Gastrocnemius medialis (tissue), 4 donors: ENCODE measurements around the gene MAMDC4. TPM values are rescaled to one million over a fixed set of nuclear protein-coding genes. Genes with fewer than 3 reads are reported as not detected.
A peak's percentile ranks its signal among the peaks of the same experiment; 100 is the strongest.
"Not testable (repeated sequence)": the region's sequence is repeated elsewhere in the genome, so short reads cannot be mapped to it uniquely, and the experiment has no call there.

Source experiments
- ATAC-seq, 2 donors: fragments of 150-250 bp; one replicate each; pipeline ENCODE4 v1.9.1; 2016
- DNase-seq, 2 donors: peaks; one replicate each; pipeline ENCODE4 v3.0.0-alpha.2; 2019
- H3K27ac ChIP-seq, 4 donors: fragments of 200-600 bp; sonication (generic); 1 replicate in 1 of 4; 2 replicates in 3 of 4; pipeline ENCODE4 v1.5.1; 2016 to 2018; ENCODE audit warnings: mild to moderate bottlenecking in 2 of 4, moderate library complexity in 1 of 4
- H3K27me3 ChIP-seq, 3 donors: fragments of 200-600 bp; sonication (generic) in 2 of 3; 1 replicate in 1 of 3; 2 replicates in 2 of 3; pipeline versions ENCODE4 v1.5.1 to v1.6.0; 2016 to 2019; ENCODE audit warnings: mild to moderate bottlenecking in 1 of 3, moderate library complexity in 1 of 3
- H3K36me3 ChIP-seq, 2 donors: fragments of 200-600 bp; sonication (generic) in 1 of 2; one replicate each; pipeline ENCODE4 v1.5.1; 2017 to 2018
- H3K4me1 ChIP-seq, 2 donors: fragments of 200-600 bp; sonication (generic) in 1 of 2; one replicate each; pipeline ENCODE4 v1.5.1; 2016 to 2017; ENCODE audit warnings: mild to moderate bottlenecking in 2 of 2
- H3K4me3 ChIP-seq, 4 donors: fragments of 200-600 bp; sonication (generic) in 3 of 4; 1 replicate in 1 of 4; 2 replicates in 3 of 4; pipeline ENCODE4 v1.5.1; 2016 to 2019; ENCODE audit warnings: mild to moderate bottlenecking in 2 of 4
- H3K9me3 ChIP-seq, 3 donors: fragments of 200-600 bp; sonication (generic) in 2 of 3; 1 replicate in 1 of 3; 2 replicates in 2 of 3; pipeline ENCODE4 v1.5.1; 2016 to 2019
- POLR2A ChIP-seq, 2 donors: fragments of 450-650 bp; IDR thresholded peaks; one replicate each; pipeline ENCODE4 v1.6.1; 2017; ENCODE audit warnings: antibody characterized with exemption in 2 of 2, mild to moderate bottlenecking in 2 of 2, moderate library complexity in 2 of 2
- in situ Hi-C, 4 donors: fragments of 200-750 bp; cut with MboI; loops; one replicate each; pipeline versions ENCODE4 v1.15.0 to v1.8.0; 2017; ENCODE audit warnings: low sequenced_read_pairs in 4 of 4
- intact Hi-C: fragments of 100-400 bp; cut with DNase I; formaldehyde crosslinking; loops from one replicate; pipeline ENCODE4 v1.15.1; 2023; ENCODE audit warnings: low total_unique reads
- total RNA-seq, 4 donors: library from RNA; depleted of rRNA; stranded (reverse); fragments of >200 nt; gene quantifications; one replicate each; pipeline versions ENCODE4 v1.1.0 to v1.2.3, GENCODE V29; 2016
- TF ChIP-seq, protein P1 (sequence below), 5 experiments: fragments of 450-650 bp in 3 of 5; fragments of 200-600 bp in 2 of 5; sonication (generic) in 2 of 5; IDR thresholded peaks in 4 of 5; conservative IDR thresholded peaks in 1 of 5; 1 replicate in 4 of 5; 2 replicates in 1 of 5; pipeline ENCODE4 v1.5.1; 2016 to 2019; ENCODE audit warnings: antibody characterized with exemption in 5 of 5, mild to moderate bottlenecking in 3 of 5, moderate library complexity in 3 of 5

The MAMDC4 gene
- total RNA-seq, 4 donors from 2014 or later = 0.95 to 2.3 (median 1.7) TPM

- TF ChIP-seq, protein P1, sequence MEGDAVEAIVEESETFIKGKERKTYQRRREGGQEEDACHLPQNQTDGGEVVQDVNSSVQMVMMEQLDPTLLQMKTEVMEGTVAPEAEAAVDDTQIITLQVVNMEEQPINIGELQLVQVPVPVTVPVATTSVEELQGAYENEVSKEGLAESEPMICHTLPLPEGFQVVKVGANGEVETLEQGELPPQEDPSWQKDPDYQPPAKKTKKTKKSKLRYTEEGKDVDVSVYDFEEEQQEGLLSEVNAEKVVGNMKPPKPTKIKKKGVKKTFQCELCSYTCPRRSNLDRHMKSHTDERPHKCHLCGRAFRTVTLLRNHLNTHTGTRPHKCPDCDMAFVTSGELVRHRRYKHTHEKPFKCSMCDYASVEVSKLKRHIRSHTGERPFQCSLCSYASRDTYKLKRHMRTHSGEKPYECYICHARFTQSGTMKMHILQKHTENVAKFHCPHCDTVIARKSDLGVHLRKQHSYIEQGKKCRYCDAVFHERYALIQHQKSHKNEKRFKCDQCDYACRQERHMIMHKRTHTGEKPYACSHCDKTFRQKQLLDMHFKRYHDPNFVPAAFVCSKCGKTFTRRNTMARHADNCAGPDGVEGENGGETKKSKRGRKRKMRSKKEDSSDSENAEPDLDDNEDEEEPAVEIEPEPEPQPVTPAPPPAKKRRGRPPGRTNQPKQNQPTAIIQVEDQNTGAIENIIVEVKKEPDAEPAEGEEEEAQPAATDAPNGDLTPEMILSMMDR (IDR thresholded peaks at IDR 0.05 in 4 of 5, conservative IDR thresholded peaks at IDR 0.05 in 1 of 5) = no peak
- TF ChIP-seq POLR2A (IDR thresholded peaks at IDR 0.05) = no peak
- peaks cover 0 to 60% of the 10 kb centered on the region in 2 donors for H3K36me3 ChIP-seq
- intact Hi-C loops (no loop called here), in situ Hi-C loops (no loop called here)
- DNase-seq = no peak
- no peak overlapping the region for H3K4me3 ChIP-seq
- H3K9me3 ChIP-seq = no peaks in the 10 kb centered on the region
- no peaks in the 10 kb centered on the region for H3K27me3 ChIP-seq
- peaks cover 0 to 4% of the 10 kb centered on the region in 2 donors for H3K4me1 ChIP-seq
- no peak for ATAC-seq
- H3K27ac ChIP-seq = peak overlapping the region in 1 of 4 donors; percentile 69
Measured at GRCh38 chr9:136831720-136832104, 20.4 kb upstream of the MAMDC4 start.

- peak; percentile 52 to 81 for DNase-seq
- TF ChIP-seq, protein P1 (IDR thresholded peaks at IDR 0.05 in 4 of 5, conservative IDR thresholded peaks at IDR 0.05 in 1 of 5) = no peak
- TF ChIP-seq POLR2A (IDR thresholded peaks at IDR 0.05) = no peak
- Histone ChIP-seq H3K4me1 (peaks cover 0 to 4% of the 10 kb centered on the region in 2 donors), H3K27ac (peak overlapping the region; percentile 59 to 74 (median 66)), H3K9me3 (no peaks in the 10 kb centered on the region), H3K36me3 (peaks cover 0 to 54% of the 10 kb centered on the region in 2 donors), H3K27me3 (no peaks in the 10 kb centered on the region), H3K4me3 (no peak overlapping the region)
- intact Hi-C loops = no loop called here
- in situ Hi-C loops = no loop called here
- peak; percentile 89 to 94 for ATAC-seq
Measured at GRCh38 chr9:136832581-136832980, 19.6 kb upstream of the MAMDC4 start.

DNA sequence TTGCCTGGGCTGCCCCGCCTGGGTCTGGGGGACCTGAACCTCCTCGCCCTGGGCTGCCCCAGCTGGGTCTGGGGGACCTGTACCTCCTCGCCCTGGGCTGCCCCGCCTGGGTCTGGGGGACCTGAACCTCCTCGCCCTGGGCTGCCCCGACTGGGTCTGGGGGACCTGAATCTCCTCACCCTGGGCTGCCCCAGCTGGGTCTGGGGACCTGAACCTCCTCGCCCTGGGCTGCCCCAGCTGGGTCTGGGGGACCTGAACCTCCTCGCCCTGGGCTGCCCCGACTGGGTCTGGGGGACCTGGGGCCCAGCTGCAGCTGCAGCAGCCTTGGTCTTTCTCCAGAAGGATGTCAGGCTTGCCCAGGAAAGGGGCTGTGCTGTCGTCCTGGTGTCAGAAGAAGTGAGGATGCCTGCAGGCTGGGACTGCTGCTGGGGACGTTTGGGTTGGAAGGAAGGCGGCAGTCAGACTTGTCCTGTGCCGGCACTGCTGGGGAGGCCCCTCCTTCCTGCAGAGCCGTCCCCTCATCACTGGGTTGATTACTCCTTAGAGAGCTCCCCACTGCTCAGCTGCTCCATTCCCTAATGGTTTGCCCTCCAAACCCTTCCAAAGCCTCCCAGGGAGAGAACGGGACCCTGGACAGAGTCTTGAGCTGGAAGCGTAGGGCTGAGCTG, 18.6 kb upstream of the MAMDC4 start:
- H3K4me1 ChIP-seq, DNase-seq, ATAC-seq, H3K9me3 ChIP-seq, in situ Hi-C loops, H3K4me3 ChIP-seq, H3K27me3 ChIP-seq, intact Hi-C loops: not testable (repeated sequence)
- Histone ChIP-seq H3K27ac (peak overlapping the region in 3 of 4 donors; percentile 59 to 74 (median 74)), H3K36me3 (peaks cover 0 to 53% of the 10 kb centered on the region in 2 donors)

- TF ChIP-seq, protein P1 (IDR thresholded peaks at IDR 0.05 in 4 of 5, conservative IDR thresholded peaks at IDR 0.05 in 1 of 5) = no peak
- no peak for TF ChIP-seq POLR2A (IDR thresholded peaks at IDR 0.05)
- no peaks in the 10 kb centered on the region for H3K27me3 ChIP-seq
- H3K4me1 ChIP-seq = peaks cover 0 to 4% of the 10 kb centered on the region in 2 donors
- no peaks in the 10 kb centered on the region for H3K9me3 ChIP-seq
- H3K36me3 ChIP-seq = peaks cover 0 to 49% of the 10 kb centered on the region in 2 donors
- in situ Hi-C loops = no loop called here
- no peak for ATAC-seq
- H3K27ac ChIP-seq = no peak overlapping the region
- no peak for DNase-seq
- intact Hi-C loops = loop anchor here (1.0 kb wide), 1 partner anchor 19 kb away; no protein-coding TSS in a partner anchor
- no peak overlapping the region for H3K4me3 ChIP-seq
Measured at GRCh38 chr9:136835162-136835931, 16.8 kb upstream of the MAMDC4 start.
